ENCODE data around the gene SYNRG. TPM values are rescaled to one million over a fixed set of nuclear protein-coding genes. Genes with fewer than 3 reads are reported as not detected.

SYNRG gene
- total RNA-seq, 1 donor from 2014 or later, result 56.3 TPM

DNA sequence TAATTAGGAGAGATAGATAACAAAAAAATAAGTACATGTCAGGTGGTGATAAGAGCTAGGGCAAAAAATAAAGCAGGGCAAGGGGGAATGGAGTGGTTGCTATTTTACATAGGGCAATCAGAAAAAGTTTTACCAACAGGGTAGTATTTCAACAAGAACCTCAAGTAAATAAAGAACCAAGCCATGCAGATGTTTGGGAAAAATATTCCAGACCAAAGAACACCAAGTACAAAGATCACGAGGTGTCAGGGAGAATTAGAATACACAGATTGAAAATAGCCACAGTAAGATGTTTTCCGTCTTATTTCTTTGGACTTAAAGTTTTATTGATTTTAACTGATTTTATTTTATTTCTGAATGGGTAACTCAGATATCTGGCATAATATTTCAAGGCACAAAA is 11.1 kb downstream of the SYNRG start:
- TF ChIP-seq, protein P1, sequence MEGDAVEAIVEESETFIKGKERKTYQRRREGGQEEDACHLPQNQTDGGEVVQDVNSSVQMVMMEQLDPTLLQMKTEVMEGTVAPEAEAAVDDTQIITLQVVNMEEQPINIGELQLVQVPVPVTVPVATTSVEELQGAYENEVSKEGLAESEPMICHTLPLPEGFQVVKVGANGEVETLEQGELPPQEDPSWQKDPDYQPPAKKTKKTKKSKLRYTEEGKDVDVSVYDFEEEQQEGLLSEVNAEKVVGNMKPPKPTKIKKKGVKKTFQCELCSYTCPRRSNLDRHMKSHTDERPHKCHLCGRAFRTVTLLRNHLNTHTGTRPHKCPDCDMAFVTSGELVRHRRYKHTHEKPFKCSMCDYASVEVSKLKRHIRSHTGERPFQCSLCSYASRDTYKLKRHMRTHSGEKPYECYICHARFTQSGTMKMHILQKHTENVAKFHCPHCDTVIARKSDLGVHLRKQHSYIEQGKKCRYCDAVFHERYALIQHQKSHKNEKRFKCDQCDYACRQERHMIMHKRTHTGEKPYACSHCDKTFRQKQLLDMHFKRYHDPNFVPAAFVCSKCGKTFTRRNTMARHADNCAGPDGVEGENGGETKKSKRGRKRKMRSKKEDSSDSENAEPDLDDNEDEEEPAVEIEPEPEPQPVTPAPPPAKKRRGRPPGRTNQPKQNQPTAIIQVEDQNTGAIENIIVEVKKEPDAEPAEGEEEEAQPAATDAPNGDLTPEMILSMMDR (IDR thresholded peaks at IDR 0.05; ENCODE audit: unreplicated experiment), result no peak
- H3K27me3 Mint-ChIP-seq (ENCODE audit: low read depth), result no peaks in the 10 kb centered on the region
- H3K27ac Mint-ChIP-seq, result no peak overlapping the region
- peaks cover 3% of the 10 kb centered on the region for H3K9me3 Mint-ChIP-seq
- no peak for DNase-seq (ENCODE audit: low spot score in 2 of 2, unreplicated experiment in 2 of 2)
- no peak overlapping the region for H3K4me3 Mint-ChIP-seq
- no peaks in the 10 kb centered on the region for H3K4me1 Mint-ChIP-seq
- peaks cover 39% of the 10 kb centered on the region for H3K36me3 Mint-ChIP-seq

DNA sequence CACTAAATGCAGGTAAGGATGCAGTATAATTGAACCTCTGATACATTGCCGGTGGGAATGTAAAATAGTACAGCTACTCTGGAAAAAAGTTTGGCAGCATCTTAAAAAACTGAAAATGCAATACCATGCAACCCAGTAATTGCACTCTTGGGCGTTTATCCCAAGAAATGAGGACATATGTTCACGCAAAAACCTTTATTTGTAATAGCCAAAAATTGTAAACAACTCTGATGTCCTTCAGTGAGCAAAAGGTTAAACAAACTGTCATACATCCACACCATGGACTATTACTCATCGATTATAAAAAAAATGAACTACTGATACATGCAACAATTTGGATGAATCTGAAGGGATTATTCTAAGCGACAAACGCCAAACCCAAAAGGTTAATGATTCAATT is 16.9 kb downstream of the SYNRG start:
- TF ChIP-seq, protein P1 (IDR thresholded peaks at IDR 0.05; ENCODE audit: unreplicated experiment), result no peak
- no peak overlapping the region for H3K27ac Mint-ChIP-seq
- no peak overlapping the region for H3K4me3 Mint-ChIP-seq
- H3K9me3 Mint-ChIP-seq, result no peaks in the 10 kb centered on the region
- peaks cover 35% of the 10 kb centered on the region for H3K36me3 Mint-ChIP-seq
- peaks cover 4% of the 10 kb centered on the region for H3K4me1 Mint-ChIP-seq
- no peak for DNase-seq (ENCODE audit: low spot score in 2 of 2, unreplicated experiment in 2 of 2)
- no peaks in the 10 kb centered on the region for H3K27me3 Mint-ChIP-seq (ENCODE audit: low read depth)

DNA sequence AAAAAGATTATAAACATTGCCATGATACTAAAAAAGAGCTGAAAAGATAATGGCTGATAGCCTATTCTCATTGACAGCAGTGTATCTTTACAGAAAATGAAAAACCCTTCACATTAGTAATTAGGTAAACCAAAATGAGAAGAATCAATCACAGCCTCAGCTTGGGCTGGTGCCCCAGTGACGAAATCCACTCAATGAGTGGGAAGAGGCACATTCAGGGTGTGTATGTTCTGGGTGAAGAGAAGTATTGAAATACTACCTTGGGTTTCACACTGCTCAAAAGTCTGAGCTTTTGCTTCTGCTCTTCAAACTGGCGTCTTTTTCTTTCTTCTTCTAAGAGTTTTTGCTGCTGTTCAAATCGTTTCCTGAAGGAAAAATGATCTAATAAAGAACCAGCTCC is 24.2 kb downstream of the SYNRG start:
- H3K9me3 Mint-ChIP-seq, result no peaks in the 10 kb centered on the region
- TF ChIP-seq, protein P1 (IDR thresholded peaks at IDR 0.05; ENCODE audit: unreplicated experiment), result no peak
- H3K27me3 Mint-ChIP-seq (ENCODE audit: low read depth), result no peaks in the 10 kb centered on the region
- no peak for DNase-seq (ENCODE audit: low spot score in 2 of 2, unreplicated experiment in 2 of 2)
- H3K27ac Mint-ChIP-seq, result no peak overlapping the region
- peaks cover 28% of the 10 kb centered on the region for H3K36me3 Mint-ChIP-seq
- H3K4me1 Mint-ChIP-seq, result peaks cover 2% of the 10 kb centered on the region
- H3K4me3 Mint-ChIP-seq, result no peak overlapping the region

DNA sequence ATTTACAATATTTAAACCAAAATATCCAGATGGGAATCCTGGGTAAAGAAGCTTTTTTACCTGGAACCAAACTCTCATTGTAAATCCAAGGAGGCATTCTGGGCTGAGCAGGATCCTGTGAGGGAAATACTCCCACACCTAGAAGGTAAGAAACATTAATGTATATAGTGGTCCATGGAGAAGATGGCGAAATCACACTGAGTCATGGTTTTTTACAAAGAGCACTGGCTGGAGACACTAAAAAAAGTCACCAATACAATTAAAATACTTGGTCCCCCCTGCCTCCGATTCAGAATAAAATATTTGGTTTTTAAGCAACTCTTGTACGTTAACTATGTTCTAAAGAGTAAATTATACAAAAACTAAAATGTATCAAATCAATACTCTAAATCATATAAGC is 32.9 kb downstream of the SYNRG start:
- Mint-ChIP-seq H3K4me1 (no peaks in the 10 kb centered on the region), H3K27ac (no peak overlapping the region), H3K36me3 (peaks cover 42% of the 10 kb centered on the region), H3K9me3 (peaks cover 14% of the 10 kb centered on the region), H3K4me3 (no peak overlapping the region), H3K27me3 (ENCODE audit: low read depth) (no peaks in the 10 kb centered on the region)
- no peak for DNase-seq (ENCODE audit: low spot score in 2 of 2, unreplicated experiment in 2 of 2)
- TF ChIP-seq, protein P1 (IDR thresholded peaks at IDR 0.05; ENCODE audit: unreplicated experiment), result no peak

DNA sequence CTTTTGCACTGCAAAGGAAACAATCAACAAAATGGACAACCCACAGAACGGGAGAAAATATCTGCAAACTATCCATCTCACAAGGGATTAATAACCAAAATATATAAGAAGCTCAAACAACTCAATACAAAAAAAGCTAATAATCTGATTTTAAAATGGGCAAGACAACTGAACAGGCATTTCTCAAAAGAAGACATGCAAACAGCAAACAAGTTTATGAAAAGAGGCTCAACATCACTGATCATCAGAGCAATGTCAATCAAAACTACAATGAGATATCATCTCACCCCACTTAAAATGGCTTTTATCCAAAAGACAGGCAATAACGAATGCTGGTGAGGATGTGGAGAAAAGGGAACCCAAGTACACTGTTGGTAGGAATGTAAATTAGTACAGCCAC is 34.8 kb downstream of the SYNRG start:
- TF ChIP-seq, protein P1 (IDR thresholded peaks at IDR 0.05; ENCODE audit: unreplicated experiment), result no peak
- peaks cover 14% of the 10 kb centered on the region for H3K9me3 Mint-ChIP-seq
- DNase-seq (ENCODE audit: low spot score in 2 of 2, unreplicated experiment in 2 of 2), result no peak
- no peak overlapping the region for H3K4me3 Mint-ChIP-seq
- peaks cover 44% of the 10 kb centered on the region for H3K36me3 Mint-ChIP-seq
- no peaks in the 10 kb centered on the region for H3K27me3 Mint-ChIP-seq (ENCODE audit: low read depth)
- no peaks in the 10 kb centered on the region for H3K4me1 Mint-ChIP-seq
- no peak overlapping the region for H3K27ac Mint-ChIP-seq

DNA sequence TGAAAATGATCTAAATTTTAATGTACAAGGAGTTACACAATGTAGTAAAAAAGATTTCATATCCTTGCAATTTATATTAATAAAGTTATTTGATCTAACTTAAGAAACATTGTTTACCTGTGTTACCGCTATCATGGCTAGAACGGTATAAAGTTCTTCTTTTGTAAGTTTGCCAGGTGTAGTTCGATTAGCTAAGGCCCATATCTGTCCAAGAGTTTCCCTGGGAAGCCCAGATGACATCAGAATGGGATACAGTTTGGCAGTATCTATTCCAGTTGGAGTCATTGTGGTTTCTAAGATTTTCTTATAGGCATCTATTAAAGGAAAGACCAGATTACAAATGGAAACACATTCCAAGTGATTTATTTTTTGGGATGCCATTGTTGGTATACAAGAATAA is 37.5 kb downstream of the SYNRG start:
- Mint-ChIP-seq H3K4me1 (no peaks in the 10 kb centered on the region), H3K36me3 (peaks cover 58% of the 10 kb centered on the region), H3K4me3 (no peak overlapping the region), H3K9me3 (peaks cover 14% of the 10 kb centered on the region), H3K27me3 (ENCODE audit: low read depth) (no peaks in the 10 kb centered on the region), H3K27ac (no peak overlapping the region)
- no peak for DNase-seq (ENCODE audit: low spot score in 2 of 2, unreplicated experiment in 2 of 2)
- TF ChIP-seq, protein P1 (IDR thresholded peaks at IDR 0.05; ENCODE audit: unreplicated experiment), result no peak
